ENCODE data around the gene CDH9.

CDH9 gene

DNA sequence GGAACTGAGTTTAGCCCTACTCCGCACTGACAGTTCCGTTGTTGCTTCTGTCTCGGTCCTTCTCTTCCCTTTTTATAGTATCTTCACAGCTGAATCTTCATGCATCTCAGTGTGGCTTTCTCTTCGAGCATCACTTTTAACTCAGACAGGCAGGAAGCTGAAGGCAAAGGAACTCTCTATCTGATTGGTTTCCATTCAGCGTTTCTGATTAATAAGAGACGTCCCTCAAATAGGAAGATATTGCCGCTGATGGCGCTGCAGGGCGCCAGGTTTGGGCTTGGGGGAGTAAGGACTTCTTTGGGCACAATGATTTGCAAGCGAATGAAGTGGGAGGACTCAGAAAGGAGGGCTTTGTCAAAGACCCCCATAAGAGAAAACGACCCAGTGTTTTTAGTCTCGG, at the start of gene CDH9:
Gene CDH9, minus strand, starts transcription at position 111 of the 400 bp plus-strand sequence. CDS start 50,253 bp downstream, outside the sequence.
- DNase-seq, result peak in 28 of 56 donors; percentile 0 to 53 (median 7)

GRCh38 chr5:27087747-27088146, 49.4 kb upstream of the CDH9 start:
- DNase-seq, result no peak

DNA sequence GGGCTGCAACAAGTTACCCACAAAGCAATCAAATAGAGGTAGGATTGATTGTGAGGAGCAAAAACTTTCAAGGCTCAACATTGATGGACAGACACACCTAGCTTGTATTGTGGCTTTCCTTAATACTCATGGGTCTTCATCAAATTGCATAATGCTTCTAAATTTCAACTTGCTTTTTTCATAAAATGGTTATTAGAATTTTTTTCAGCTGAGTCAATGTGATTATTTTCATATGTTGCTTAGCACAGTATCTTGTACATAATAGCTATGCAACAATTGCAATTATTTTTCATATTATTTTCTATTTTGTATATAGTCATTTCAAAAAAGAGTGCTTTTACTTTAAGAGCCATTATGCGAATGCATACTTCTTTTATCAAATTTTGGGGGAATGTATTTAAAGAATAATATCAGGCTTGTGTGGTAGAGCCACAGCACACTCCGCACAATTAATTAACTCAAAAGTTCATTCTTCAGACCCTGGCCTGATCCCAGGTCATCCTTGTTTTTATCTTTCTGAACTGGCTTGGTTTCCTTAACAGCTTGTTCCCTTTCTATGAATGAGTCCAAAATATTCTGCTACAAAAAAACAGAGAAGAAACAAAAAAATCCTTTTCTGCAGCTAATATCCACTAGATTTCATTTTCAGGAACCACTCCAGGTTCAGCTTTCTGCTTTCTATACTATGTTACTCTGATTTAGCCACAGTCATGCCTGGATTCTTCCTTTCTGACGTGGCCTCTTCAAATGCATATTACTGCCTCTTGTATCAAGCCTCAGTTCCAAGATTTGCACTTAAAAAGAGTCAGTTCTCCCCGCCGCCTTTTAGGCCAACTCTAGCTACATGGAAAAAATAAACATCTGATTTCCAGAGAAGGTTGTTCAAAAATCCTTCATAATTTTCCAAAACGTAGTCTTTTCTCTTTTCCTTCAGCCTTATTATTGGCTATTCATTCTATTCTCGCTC, 45.3 kb upstream of the CDH9 start:
- no peak for DNase-seq

GRCh38 chr5:27080147-27080546, 41.8 kb upstream of the CDH9 start:
- DNase-seq, result no peak

- DNase-seq, result no peak
These were observed 24.1 kb upstream of the CDH9 start for GRCh38 chr5:27062451-27062850.

DNA sequence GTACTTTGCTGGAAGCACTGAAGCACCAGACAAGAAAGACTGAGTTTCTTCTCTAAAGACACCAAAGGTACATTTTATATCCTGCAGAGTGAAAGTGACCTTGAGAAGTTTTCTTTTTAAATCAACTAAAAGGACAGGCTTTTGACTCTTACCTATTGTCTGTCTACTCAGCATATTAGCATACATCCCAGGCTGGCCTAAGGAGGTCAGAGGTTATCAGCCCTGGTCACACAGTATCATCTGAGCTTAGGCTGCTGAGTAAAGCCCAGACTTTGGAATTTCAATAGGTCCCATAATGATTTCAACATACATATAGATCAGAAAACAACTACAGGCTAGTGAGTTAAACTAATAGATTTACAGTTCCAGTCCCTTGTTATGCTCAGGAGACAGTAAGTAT, 10.1 kb upstream of the CDH9 start:
- no peak for DNase-seq

- no peak for DNase-seq
These were observed 3.0 kb upstream of the CDH9 start for GRCh38 chr5:27041372-27041771.

DNA sequence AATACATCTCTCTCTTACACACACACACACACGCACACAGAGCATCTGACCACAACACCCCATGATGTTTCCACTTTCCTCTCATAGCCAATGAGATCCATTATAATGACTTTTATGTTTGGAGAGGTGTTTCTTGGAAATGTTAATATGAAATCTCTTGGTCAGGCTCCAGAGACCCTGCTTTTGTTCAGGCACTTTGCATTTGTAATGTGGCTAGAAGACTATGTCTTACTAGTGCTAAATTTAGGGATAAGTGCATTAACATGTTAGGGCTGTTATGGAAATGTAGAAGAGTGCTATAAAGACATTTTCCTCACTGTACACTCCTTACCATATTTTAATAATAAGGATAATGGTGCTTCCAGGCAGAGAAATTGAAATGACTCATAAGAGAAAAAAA, 3.8 kb downstream of the CDH9 start:
- DNase-seq, result no peak

GRCh38 chr5:27026801-27027200, 11.6 kb downstream of the CDH9 start:
- DNase-seq, result no peak

DNA sequence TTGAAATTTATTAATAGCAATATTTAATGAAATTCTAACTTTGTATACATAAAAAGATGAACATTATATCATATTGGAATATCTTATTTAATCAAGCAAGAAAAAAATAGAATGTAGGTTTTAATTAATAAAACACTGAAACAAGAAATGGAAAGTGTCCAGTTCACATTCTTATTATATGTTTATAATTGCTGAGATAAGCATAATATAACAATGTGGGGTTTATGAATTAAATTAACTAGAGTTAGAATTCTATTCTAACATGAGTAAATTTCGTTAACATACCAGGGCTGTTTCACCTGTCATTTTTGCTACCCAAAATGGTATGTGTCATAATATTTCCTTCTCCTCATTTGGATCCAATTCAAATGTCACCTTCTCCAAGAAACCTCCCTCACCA, 12.3 kb downstream of the CDH9 start:
- DNase-seq, result no peak

- DNase-seq, result no peak
These were observed 16.9 kb downstream of the CDH9 start for GRCh38 chr5:27021471-27021870.

DNA sequence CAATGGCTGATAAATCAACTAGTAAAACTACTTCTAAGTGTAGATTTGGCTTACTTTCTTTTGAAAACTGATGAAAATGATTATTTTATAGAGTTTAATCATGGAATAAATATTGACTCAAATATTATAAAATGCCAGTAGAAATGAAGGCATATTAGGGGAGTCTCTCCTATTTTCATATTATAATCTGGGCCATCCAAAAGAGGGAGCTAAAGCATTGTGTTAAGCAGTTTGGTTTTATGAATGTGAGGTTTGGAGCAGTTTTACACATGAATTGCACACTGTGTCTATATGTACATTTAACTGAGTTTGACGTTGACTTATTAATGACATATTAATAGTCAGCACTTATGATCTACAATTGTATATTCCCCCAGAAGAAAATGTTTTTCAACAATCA, 17.4 kb downstream of the CDH9 start:
- no peak for DNase-seq

GRCh38 chr5:27015758-27016157, 22.6 kb downstream of the CDH9 start:
- DNase-seq, result no peak

DNA sequence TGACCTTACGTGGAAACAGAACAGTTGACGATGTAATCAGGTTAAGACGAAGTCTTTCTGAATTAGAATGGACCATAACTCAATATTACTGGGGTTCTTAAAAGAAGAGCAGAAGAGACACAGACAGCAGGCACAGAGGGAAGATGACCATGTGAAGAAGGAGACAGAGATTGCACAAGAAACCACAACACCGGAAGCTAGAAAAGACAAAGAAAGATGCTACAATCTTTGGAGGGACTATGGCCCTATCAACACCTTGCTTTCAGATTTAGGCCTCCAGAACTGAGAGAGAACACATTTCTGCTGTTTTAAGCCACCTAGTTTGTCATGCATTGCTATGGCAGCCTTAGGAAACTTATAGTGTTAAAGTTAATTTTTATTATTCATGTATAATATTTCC, 27.1 kb downstream of the CDH9 start:
- no peak for DNase-seq

- DNase-seq, result no peak
These were observed 27.7 kb downstream of the CDH9 start for GRCh38 chr5:27010646-27011045.

DNA sequence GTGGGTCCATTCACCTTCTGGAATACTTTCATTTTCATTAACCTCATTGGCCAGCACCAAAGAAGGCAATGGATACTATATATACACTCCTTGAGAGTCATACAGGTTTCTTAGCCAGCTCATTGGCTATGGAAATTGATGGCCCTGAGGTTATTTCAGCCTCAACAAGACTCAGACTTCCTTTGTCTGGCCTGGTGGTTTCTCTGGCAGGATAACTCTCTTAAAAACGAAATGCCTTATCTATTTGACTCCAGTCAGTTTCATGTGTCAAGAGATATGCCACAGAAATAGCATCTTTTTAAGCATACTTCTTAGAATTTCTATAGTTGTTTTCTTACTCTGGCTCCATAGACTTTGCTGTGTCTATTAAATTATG, 28.9 kb downstream of the CDH9 start:
- no peak for DNase-seq

GRCh38 chr5:27008604-27009539, 29.5 kb downstream of the CDH9 start:
- no peak for DNase-seq

DNA sequence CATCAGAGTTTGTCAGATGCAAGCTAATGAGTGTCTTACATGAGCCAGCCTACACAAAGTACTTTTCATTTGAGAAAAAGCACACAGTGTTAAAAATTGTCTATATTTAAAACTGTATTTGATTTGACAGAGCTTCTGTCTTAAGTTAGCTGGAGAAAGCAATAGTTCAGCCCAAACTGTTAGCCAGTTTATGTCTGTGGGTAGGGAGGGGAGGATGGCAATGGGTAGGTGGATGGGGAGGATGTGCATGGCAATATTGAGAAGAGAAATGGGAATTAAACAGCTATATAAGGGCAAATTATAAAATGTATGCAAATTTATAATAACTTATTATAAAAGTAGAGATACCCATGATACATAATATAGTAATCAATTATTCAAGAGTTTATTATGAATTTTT, 31.3 kb downstream of the CDH9 start:
- DNase-seq, result no peak

- DNase-seq, result no peak
These were observed 51.4 kb downstream of the CDH9 start for GRCh38 chr5:26986985-26987384.

GRCh38 chr5:26981750-26982149, 56.6 kb downstream of the CDH9 start:
- no peak for DNase-seq

DNA sequence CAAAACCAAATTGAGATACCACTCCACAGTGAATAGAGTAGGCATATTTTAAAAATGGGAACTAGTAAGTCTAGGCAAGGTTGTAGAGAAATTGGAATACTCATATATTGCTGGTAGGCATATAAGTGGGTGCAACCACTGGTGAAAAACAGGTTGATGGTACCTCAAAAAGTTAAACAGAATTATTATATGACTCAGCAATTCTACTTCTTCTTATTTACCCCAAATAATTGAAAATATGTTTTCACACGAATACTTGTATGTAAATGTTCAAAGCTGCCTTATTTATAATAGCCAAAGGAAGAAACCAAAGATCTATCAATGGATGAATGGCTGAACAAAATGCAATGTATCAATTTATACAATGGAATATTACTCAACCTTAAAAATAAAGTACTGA, 79.1 kb downstream of the CDH9 start:
- DNase-seq, result no peak

DNA sequence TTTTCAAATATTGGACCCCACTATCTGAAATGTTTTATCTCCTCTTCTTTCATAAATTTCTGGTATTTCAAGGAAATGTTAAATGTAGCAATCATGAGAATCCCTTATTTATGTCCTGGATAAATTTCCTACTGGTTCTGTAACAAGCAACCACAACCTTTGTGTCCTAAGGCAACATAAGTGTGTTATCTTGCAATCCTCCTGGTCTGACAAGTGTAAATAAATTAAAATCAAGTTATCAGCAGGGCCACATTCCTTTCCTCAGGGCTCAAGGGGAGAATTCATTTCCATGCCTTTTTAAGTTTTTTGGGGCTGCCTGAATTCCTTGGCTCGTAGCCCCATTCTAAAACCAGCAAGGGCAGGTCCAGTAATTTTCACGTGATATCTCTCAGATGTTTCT, 83.2 kb downstream of the CDH9 start:
- DNase-seq, result no peak

All from amygdala (tissue), 56 donors.